Esophagus muscularis mucosa (tissue), 3 donors: ENCODE measurements around the gene UXT.

Source experiments
- POLR2A ChIP-seq: fragments of 450-650 bp; IDR thresholded peaks from one replicate; pipeline ENCODE4 v1.6.1; 2017; ENCODE audit warnings: antibody characterized with exemption, moderate library complexity, mild to moderate bottlenecking, low read depth
- TF ChIP-seq, protein P1 (sequence below), 3 experiments: fragments of 200-600 bp in 2 of 3; fragments of 450-650 bp in 1 of 3; sonication (generic) in 2 of 3; IDR thresholded peaks; one replicate each; pipeline ENCODE4 v1.5.1; 2017 to 2019; ENCODE audit warnings: antibody characterized with exemption in 3 of 3, mild to moderate bottlenecking in 2 of 3, moderate library complexity in 1 of 3

DNA sequence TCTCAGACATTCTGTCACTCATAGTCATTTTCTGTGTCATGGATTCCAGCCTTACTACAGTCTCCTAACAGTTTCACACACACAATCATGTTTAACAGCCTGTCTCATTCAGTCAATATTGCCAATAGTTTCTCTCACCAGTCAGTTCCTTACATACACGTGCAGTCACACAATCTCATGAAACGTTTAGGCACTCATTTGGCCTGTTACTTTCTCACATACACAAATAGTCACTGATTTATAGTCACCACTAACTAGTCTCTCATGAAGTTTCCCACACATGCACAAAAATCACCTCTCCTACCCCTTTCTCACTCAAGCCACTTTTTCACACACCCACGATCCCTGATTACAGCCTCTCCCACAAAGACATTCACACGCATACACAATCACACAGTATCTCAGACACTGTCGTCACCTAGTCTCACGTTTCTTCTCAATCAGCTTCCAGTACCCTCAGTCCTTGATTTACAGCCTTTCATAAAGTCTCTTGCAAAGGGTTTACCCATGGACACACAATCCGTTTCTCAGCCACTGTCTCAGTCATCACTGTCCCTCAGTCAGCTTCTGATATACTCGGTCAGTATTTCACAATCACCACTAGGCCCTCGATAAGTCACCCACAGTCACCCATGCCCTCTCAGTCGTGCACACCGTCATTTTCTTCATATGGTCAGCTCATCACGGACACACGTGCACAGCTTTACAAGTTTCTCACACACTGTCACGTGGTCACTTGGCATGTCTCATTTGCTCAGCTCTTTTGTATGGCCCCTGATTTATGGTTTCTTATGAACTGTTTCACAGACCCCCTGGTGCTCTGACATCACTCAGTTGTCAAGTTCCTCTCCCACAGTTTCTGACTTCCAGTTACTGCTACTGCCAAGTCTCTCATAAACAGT, 25.0 kb downstream of the UXT start:
- TF ChIP-seq POLR2A: no peak
- TF ChIP-seq, protein P1, sequence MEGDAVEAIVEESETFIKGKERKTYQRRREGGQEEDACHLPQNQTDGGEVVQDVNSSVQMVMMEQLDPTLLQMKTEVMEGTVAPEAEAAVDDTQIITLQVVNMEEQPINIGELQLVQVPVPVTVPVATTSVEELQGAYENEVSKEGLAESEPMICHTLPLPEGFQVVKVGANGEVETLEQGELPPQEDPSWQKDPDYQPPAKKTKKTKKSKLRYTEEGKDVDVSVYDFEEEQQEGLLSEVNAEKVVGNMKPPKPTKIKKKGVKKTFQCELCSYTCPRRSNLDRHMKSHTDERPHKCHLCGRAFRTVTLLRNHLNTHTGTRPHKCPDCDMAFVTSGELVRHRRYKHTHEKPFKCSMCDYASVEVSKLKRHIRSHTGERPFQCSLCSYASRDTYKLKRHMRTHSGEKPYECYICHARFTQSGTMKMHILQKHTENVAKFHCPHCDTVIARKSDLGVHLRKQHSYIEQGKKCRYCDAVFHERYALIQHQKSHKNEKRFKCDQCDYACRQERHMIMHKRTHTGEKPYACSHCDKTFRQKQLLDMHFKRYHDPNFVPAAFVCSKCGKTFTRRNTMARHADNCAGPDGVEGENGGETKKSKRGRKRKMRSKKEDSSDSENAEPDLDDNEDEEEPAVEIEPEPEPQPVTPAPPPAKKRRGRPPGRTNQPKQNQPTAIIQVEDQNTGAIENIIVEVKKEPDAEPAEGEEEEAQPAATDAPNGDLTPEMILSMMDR (IDR thresholded peaks at IDR 0.05): no peak
